Measurements from ENCODE around the gene SCD5. TPM values are rescaled to one million over a fixed set of nuclear protein-coding genes. Genes with fewer than 3 reads are reported as not detected.

Gene SCD5
- total and polyA plus RNA-seq, 2 donors from 2014 or later: 41.2 to 55.7 TPM

DNA sequence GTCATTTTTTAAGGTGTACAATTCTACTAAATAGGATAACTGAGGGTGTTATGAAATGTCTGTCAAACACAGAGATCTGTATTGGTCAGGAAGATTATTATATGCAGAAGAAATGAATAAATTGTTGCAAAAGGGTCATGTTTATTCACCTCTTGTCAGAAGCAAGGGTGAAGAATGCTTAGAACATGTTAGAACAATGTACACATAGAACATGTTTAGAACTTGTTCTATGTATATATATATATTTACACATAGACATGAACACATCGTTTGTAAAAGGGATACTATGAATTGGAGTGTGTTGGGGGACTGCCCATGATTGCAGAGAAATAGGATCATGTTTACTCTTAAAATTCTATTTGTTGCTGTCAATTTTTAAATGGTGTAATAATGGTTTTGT, 208.8 kb downstream of the SCD5 start:
- intact Hi-C loops (cut with DNase I): no loop called here
- Histone ChIP-seq H3K9ac (ENCODE audit: low read length in 3 of 3) (no peak overlapping the region), H3K4me1 (ENCODE audit: control insufficient read depth in 2 of 3, insufficient read depth in 2 of 3, low read depth in 1 of 3, low read length in 3 of 3) (peaks cover 0 to 8% (median 5%) of the 10 kb centered on the region in 3 donors), H3K36me3 (ENCODE audit: control insufficient read depth in 2 of 3, insufficient read depth in 3 of 3, low read length in 3 of 3) (no peaks in the 10 kb centered on the region), H3K9me3 (ENCODE audit: control insufficient read depth in 2 of 3, insufficient read depth in 1 of 3, low read length in 3 of 3) (no peaks in the 10 kb centered on the region), H3K4me3 (ENCODE audit: low read length in 3 of 3) (no peak overlapping the region), H3K27ac (ENCODE audit: low read depth in 2 of 2, low read length in 2 of 2) (no peak overlapping the region), H3K27me3 (ENCODE audit: control insufficient read depth, insufficient read depth, low read length) (no peaks in the 10 kb centered on the region)
- TF ChIP-seq, protein P1, sequence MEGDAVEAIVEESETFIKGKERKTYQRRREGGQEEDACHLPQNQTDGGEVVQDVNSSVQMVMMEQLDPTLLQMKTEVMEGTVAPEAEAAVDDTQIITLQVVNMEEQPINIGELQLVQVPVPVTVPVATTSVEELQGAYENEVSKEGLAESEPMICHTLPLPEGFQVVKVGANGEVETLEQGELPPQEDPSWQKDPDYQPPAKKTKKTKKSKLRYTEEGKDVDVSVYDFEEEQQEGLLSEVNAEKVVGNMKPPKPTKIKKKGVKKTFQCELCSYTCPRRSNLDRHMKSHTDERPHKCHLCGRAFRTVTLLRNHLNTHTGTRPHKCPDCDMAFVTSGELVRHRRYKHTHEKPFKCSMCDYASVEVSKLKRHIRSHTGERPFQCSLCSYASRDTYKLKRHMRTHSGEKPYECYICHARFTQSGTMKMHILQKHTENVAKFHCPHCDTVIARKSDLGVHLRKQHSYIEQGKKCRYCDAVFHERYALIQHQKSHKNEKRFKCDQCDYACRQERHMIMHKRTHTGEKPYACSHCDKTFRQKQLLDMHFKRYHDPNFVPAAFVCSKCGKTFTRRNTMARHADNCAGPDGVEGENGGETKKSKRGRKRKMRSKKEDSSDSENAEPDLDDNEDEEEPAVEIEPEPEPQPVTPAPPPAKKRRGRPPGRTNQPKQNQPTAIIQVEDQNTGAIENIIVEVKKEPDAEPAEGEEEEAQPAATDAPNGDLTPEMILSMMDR (IDR thresholded peaks at IDR 0.05; ENCODE audit: borderline replicate concordance, extremely low read depth, insufficient read depth): no peak
- FAIRE-seq: no peak
- DNase-seq: no peak

DNA sequence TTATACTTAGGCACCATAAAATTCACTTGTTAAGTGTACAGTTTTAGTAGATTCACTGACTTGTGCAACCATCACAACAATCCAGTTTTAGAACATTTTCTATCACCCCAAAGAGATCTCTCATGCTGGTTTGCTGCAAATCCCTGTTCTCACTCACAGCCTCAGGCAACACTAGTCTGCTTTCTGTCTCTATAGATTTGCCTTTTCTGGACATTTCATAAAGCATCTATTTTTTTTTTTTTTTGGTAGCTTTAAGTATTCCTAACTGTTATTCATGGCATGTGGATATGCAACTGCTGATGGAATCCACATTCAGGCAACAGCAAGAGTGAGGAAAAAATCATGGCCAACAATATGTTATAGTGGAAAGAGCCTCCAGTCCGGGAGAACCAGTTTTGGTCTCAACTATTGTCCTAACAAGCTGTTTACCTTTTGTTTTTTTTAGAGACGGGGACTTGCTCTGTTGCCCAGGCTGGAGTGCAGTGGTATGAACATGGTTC, 209.8 kb downstream of the SCD5 start:
- Histone ChIP-seq H3K27ac (ENCODE audit: low read depth in 2 of 2, low read length in 2 of 2) (no peak overlapping the region), H3K9me3 (ENCODE audit: control insufficient read depth in 2 of 3, insufficient read depth in 1 of 3, low read length in 3 of 3) (no peaks in the 10 kb centered on the region), H3K4me3 (ENCODE audit: low read length in 3 of 3) (no peak overlapping the region), H3K36me3 (ENCODE audit: control insufficient read depth in 2 of 3, insufficient read depth in 3 of 3, low read length in 3 of 3) (no peaks in the 10 kb centered on the region), H3K4me1 (ENCODE audit: control insufficient read depth in 2 of 3, insufficient read depth in 2 of 3, low read depth in 1 of 3, low read length in 3 of 3) (peaks cover 4 to 15% (median 7%) of the 10 kb centered on the region in 3 donors), H3K9ac (ENCODE audit: low read length in 3 of 3) (no peak overlapping the region), H3K27me3 (ENCODE audit: control insufficient read depth, insufficient read depth, low read length) (no peaks in the 10 kb centered on the region)
- intact Hi-C loops (cut with DNase I): no loop called here
- no peak for FAIRE-seq
- no peak for DNase-seq
- TF ChIP-seq, protein P1 (IDR thresholded peaks at IDR 0.05; ENCODE audit: borderline replicate concordance, extremely low read depth, insufficient read depth): no peak

DNA sequence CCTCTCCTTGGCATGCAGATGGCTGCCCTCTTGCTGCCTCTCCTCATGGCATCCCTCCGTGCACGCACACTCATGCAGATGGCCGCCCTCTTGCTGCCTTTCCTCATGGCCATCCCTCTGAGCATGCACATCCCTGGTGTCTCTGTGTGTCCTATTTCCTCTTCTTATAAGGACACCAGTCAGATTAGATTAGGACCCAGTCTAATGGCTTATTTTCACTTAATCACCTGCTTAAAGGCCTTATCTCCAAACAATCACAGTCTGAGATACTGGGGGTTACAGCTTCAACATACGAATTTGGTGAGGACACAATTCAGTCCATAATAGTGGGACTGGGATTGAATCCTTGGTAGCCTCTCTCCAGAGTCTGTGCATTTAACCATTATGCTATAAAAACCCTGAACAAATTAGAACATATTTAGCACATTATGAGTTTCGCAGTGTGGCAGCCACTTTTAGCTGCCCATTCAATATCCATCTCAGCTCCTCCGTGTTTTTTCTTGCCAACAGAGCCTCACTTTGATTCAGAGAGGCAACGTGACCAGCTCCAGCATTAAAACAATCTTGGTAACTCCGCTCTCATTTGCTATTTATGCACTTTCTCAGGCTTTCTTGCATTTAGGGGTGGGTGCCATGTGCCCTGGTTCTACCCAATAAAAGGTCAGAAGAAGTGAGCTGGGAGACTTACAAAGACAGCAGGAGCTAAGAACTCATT, 210.6 kb downstream of the SCD5 start:
- FAIRE-seq: no peak

More for the DNA sequence above, 210.6 kb downstream of the SCD5 start:
- H3K36me3 ChIP-seq (ENCODE audit: control insufficient read depth in 2 of 3, insufficient read depth in 3 of 3, low read length in 3 of 3): no peaks in the 10 kb centered on the region
- H3K4me3 ChIP-seq (ENCODE audit: low read length in 3 of 3): no peak overlapping the region
- no peaks in the 10 kb centered on the region for H3K9me3 ChIP-seq (ENCODE audit: control insufficient read depth in 2 of 3, insufficient read depth in 1 of 3, low read length in 3 of 3)
- no peak overlapping the region for H3K9ac ChIP-seq (ENCODE audit: low read length in 3 of 3)
- intact Hi-C loops (cut with DNase I): no loop called here
- H3K4me1 ChIP-seq (ENCODE audit: control insufficient read depth in 2 of 3, insufficient read depth in 2 of 3, low read depth in 1 of 3, low read length in 3 of 3): peaks cover 4 to 23% (median 7%) of the 10 kb centered on the region in 3 donors
- TF ChIP-seq, protein P1 (IDR thresholded peaks at IDR 0.05; ENCODE audit: borderline replicate concordance, extremely low read depth, insufficient read depth): no peak
- no peak for DNase-seq
- H3K27me3 ChIP-seq (ENCODE audit: control insufficient read depth, insufficient read depth, low read length): no peaks in the 10 kb centered on the region
- H3K27ac ChIP-seq (ENCODE audit: low read depth in 2 of 2, low read length in 2 of 2): no peak overlapping the region
